Measurements from ENCODE around the gene CTNNB1.

DNA sequence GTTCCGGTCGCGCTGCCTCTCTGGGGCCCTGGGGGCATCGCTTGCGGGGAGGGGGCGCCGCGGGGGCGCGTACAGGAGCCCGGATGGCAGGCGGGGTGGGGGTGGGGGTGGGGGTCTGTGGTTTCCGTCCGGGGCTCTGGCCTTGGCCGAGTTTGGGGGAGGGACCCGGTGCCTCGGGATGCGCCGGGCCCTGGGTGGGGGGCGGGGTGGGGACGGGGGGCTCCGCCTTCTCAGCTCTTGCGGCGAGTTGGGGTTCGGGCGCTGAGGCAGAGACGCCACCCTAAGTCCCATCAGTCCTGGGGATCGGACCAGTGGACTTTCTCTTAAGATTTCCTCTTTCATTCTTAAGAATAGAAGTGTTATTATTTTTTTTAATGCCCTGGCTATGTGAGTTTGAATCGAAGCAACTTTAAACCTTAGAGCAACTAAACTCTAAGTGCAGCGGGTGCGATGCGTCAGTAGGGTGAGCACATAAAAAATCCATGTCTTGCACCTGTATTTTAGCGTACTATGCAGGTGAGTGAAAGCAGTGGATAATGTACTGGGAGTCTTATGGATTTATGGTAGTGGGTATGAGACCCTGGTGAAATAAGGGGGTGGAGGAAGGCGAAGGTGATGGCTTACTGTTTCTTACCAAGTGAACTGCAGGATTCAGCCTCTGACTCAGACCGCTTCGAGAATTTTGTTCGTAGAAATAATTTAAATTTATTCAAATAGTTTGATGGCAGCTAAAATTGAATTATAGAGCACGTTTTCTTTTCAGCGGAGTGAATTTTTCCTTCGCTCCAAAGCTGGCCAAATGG lies 762 bp downstream of the CTNNB1 start:
- TF ChIP-seq, protein P1, sequence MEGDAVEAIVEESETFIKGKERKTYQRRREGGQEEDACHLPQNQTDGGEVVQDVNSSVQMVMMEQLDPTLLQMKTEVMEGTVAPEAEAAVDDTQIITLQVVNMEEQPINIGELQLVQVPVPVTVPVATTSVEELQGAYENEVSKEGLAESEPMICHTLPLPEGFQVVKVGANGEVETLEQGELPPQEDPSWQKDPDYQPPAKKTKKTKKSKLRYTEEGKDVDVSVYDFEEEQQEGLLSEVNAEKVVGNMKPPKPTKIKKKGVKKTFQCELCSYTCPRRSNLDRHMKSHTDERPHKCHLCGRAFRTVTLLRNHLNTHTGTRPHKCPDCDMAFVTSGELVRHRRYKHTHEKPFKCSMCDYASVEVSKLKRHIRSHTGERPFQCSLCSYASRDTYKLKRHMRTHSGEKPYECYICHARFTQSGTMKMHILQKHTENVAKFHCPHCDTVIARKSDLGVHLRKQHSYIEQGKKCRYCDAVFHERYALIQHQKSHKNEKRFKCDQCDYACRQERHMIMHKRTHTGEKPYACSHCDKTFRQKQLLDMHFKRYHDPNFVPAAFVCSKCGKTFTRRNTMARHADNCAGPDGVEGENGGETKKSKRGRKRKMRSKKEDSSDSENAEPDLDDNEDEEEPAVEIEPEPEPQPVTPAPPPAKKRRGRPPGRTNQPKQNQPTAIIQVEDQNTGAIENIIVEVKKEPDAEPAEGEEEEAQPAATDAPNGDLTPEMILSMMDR (IDR thresholded peaks at IDR 0.05; ENCODE audit: borderline replicate concordance, extremely low read depth, low read length, poor library complexity, severe bottlenecking) = no peak
- no peak for TF ChIP-seq EZH2 (IDR thresholded peaks at IDR 0.05; ENCODE audit: borderline replicate concordance, low read depth, low read length, severe bottlenecking)

All from DND-41 (cell line).